Measurements from ENCODE around the gene BNC2. TPM values are rescaled to one million over a fixed set of nuclear protein-coding genes. Genes with fewer than 3 reads are reported as not detected.

Gene BNC2
- total RNA-seq, 2 experiments from 2014 or later, result not detected

DNA sequence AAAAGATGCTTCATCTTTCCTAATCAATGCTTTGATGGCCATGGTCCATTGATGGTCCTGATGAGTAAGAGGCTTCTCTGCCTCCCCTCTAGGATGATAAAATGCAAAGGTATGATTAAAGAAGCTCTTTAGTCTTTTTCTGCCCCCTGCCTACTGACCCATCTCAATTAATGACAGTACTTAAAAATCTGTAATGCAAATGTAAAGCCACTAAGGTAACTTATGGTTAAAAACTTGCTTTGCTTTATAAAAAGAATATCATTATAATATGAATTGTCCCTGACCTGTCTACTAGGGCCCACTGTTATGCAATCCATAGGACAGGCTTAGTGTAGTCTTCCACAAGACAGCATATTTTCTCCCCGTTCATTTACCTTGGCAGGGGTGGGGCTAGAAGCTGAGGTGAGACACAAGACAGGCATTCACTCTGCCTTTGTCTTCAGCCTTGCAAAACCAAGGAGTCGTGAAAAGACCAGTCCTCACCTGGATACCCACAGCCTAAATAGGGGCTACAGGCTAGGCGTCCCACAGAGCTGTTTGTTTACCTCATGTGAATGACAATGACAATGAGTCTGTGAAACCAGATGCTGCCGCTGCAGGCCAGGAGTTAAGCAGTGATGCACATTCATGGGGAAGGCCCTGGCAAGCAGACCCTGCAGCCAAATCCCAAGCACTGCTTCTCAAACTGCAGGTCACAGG lies 60.4 kb downstream of the BNC2 start:
- Mint-ChIP-seq H3K9me3 (ENCODE audit: low read depth) (no peaks in the 10 kb centered on the region), H3K4me3 (no peak overlapping the region), H3K36me3 (ENCODE audit: low read depth) (no peaks in the 10 kb centered on the region), H3K27me3 (no peaks in the 10 kb centered on the region), H3K27ac (no peak overlapping the region), H3K4me1 (no peaks in the 10 kb centered on the region)
- ChIA-PET CTCF (no interaction called here), POLR2A (no interaction called here)
- no peak for ATAC-seq
- no peak for DNase-seq
- intact Hi-C loops (cut with DNase I, micrococcal nuclease), result no loop called here

- ATAC-seq (no peak), DNase-seq (no peak)
- Mint-ChIP-seq H3K4me3 (no peak overlapping the region), H3K27ac (no peak overlapping the region), H3K27me3 (no peaks in the 10 kb centered on the region), H3K9me3 (ENCODE audit: low read depth) (peaks cover 6% of the 10 kb centered on the region), H3K4me1 (no peaks in the 10 kb centered on the region), H3K36me3 (ENCODE audit: low read depth) (no peaks in the 10 kb centered on the region)
- ChIA-PET CTCF (no interaction called here), POLR2A (no interaction called here)
- intact Hi-C loops (cut with DNase I, micrococcal nuclease), result no loop called here
Observed at GRCh38 chr9:16806674-16807073, 63.8 kb downstream of the BNC2 start.

DNA sequence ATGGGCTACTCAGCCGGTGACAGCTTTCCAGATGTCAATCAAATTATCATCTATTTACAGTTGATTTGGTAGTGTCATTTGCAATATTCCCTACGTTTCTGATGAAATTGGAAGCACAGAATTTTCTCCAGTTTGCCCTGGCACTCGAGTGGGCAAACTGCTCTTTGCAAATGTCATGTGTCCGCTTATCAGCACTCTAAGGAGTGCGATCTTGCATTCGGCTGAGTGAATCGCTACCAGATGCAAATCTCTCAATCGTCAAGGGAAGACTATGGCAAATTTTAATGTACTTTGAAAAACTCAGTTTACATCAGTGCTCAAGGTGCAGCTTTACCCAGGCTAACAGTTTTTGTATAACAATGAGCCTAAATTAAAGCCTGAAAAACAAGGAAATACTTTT lies 66.8 kb downstream of the BNC2 start:
- ATAC-seq, result no peak
- intact Hi-C loops (cut with DNase I, micrococcal nuclease), result no loop called here
- H3K4me3 Mint-ChIP-seq, result no peak overlapping the region
- peaks cover 6% of the 10 kb centered on the region for H3K9me3 Mint-ChIP-seq (ENCODE audit: low read depth)
- no peaks in the 10 kb centered on the region for H3K27me3 Mint-ChIP-seq
- POLR2A ChIA-PET, result no interaction called here
- no peaks in the 10 kb centered on the region for H3K4me1 Mint-ChIP-seq
- DNase-seq, result no peak
- H3K27ac Mint-ChIP-seq, result no peak overlapping the region
- H3K36me3 Mint-ChIP-seq (ENCODE audit: low read depth), result no peaks in the 10 kb centered on the region
- CTCF ChIA-PET, result no interaction called here

GRCh38 chr9:16801871-16802466 lies 68.5 kb downstream of the BNC2 start:
- no peaks in the 10 kb centered on the region for H3K27me3 Mint-ChIP-seq

GRCh38 chr9:16796304-16796825 lies 74.1 kb downstream of the BNC2 start:
- ATAC-seq, result no peak
- no peak for DNase-seq
- intact Hi-C loops (cut with DNase I, micrococcal nuclease), result no loop called here
- H3K36me3 Mint-ChIP-seq (ENCODE audit: low read depth), result no peaks in the 10 kb centered on the region
- POLR2A ChIA-PET, result no interaction called here
- CTCF ChIA-PET, result no interaction called here
- no peaks in the 10 kb centered on the region for H3K27me3 Mint-ChIP-seq
- no peak overlapping the region for H3K4me3 Mint-ChIP-seq
- H3K4me1 Mint-ChIP-seq, result no peaks in the 10 kb centered on the region
- no peaks in the 10 kb centered on the region for H3K9me3 Mint-ChIP-seq (ENCODE audit: low read depth)
- H3K27ac Mint-ChIP-seq, result no peak overlapping the region

More at GRCh38 chr9:16801871-16802466, 68.5 kb downstream of the BNC2 start:
- CTCF ChIA-PET, result interaction anchor here (0.6 kb wide), 1 partner anchor 83 kb away, joined by 3 read pairs; no protein-coding TSS in a partner anchor
- no peak for ATAC-seq
- Mint-ChIP-seq H3K36me3 (ENCODE audit: low read depth) (no peaks in the 10 kb centered on the region), H3K27ac (no peak overlapping the region), H3K4me1 (no peaks in the 10 kb centered on the region), H3K9me3 (ENCODE audit: low read depth) (peaks cover 6% of the 10 kb centered on the region), H3K4me3 (no peak overlapping the region)
- POLR2A ChIA-PET, result no interaction called here
- DNase-seq, result no peak
- intact Hi-C loops (cut with DNase I, micrococcal nuclease), result no loop called here

- POLR2A ChIA-PET, result no interaction called here
Observed at GRCh38 chr9:16794871-16795639, 75.4 kb downstream of the BNC2 start.

DNA sequence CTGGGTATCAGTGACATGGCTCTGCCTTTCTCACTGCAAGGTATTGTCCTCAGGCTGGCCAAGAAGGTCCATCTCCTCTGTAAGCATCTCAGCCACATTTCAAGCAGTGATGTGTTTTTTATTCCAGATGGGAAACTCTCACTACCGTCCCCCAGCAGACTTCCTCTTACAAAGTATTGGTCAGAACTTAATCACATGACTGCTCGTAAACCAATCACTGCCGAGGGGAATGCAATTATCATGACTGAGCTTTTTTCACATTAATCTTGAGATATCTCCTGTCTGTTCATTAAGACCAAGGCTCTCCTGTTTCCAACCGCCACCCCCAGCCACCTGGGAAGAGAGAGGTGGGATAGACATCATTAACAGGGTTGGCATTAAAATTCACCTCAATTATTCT lies 76.4 kb downstream of the BNC2 start:
- no peaks in the 10 kb centered on the region for H3K27me3 Mint-ChIP-seq
- POLR2A ChIA-PET, result no interaction called here
- H3K27ac Mint-ChIP-seq, result no peak overlapping the region
- no peaks in the 10 kb centered on the region for H3K4me1 Mint-ChIP-seq
- no peak for ATAC-seq
- no peaks in the 10 kb centered on the region for H3K36me3 Mint-ChIP-seq (ENCODE audit: low read depth)
- CTCF ChIA-PET, result no interaction called here
- no peak overlapping the region for H3K4me3 Mint-ChIP-seq
- no peak for DNase-seq
- H3K9me3 Mint-ChIP-seq (ENCODE audit: low read depth), result no peaks in the 10 kb centered on the region
- intact Hi-C loops (cut with DNase I, micrococcal nuclease), result no loop called here

More at GRCh38 chr9:16794871-16795639, 75.4 kb downstream of the BNC2 start:
- Mint-ChIP-seq H3K36me3 (ENCODE audit: low read depth) (no peaks in the 10 kb centered on the region), H3K9me3 (ENCODE audit: low read depth) (no peaks in the 10 kb centered on the region), H3K4me1 (no peaks in the 10 kb centered on the region), H3K4me3 (no peak overlapping the region), H3K27ac (no peak overlapping the region), H3K27me3 (no peaks in the 10 kb centered on the region)
- ATAC-seq (no peak), DNase-seq (no peak)
- intact Hi-C loops (cut with DNase I, micrococcal nuclease), result no loop called here
- CTCF ChIA-PET, result no interaction called here

DNA sequence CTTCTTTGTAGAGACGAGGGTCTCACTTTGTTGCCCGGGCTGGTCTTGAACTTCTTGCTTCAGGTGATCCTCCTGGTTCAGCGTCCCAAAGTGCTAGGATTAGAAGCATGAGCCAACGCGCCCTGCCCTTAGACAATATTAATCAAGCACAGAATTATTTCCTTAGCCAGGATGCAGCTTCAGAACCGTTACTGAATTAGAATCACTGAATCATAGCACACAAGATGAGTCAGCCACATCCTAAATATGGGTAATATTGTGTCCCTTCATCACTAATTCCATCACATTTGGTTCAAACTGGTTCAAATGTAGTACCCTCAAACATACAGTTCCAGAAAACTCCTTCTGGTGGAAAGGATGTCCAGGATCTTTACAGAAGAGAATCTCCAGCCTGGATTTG lies 82.7 kb downstream of the BNC2 start:
- CTCF ChIA-PET, result interaction anchor here (0.6 kb wide), 1 partner anchor 1121 kb away, joined by 3 read pairs; no protein-coding TSS in a partner anchor
- POLR2A ChIA-PET, result no interaction called here
- intact Hi-C loops (cut with DNase I, micrococcal nuclease), result no loop called here
- Mint-ChIP-seq H3K36me3 (ENCODE audit: low read depth) (no peaks in the 10 kb centered on the region), H3K9me3 (ENCODE audit: low read depth) (no peaks in the 10 kb centered on the region), H3K27ac (no peak overlapping the region), H3K27me3 (no peaks in the 10 kb centered on the region), H3K4me1 (no peaks in the 10 kb centered on the region), H3K4me3 (no peak overlapping the region)
- DNase-seq, result no peak
- ATAC-seq, result no peak

- Mint-ChIP-seq H3K27me3 (no peaks in the 10 kb centered on the region), H3K27ac (no peak overlapping the region), H3K4me3 (no peak overlapping the region), H3K9me3 (ENCODE audit: low read depth) (no peaks in the 10 kb centered on the region), H3K4me1 (no peaks in the 10 kb centered on the region), H3K36me3 (ENCODE audit: low read depth) (no peaks in the 10 kb centered on the region)
- CTCF ChIA-PET, result interaction anchor here (0.6 kb wide), 1 partner anchor 1472 kb away, joined by 3 read pairs; no protein-coding TSS in a partner anchor
- POLR2A ChIA-PET, result no interaction called here
- intact Hi-C loops (cut with DNase I, micrococcal nuclease), result no loop called here
- ATAC-seq (no peak), DNase-seq (no peak)
Observed at GRCh38 chr9:16784002-16784401, 86.5 kb downstream of the BNC2 start.

DNA sequence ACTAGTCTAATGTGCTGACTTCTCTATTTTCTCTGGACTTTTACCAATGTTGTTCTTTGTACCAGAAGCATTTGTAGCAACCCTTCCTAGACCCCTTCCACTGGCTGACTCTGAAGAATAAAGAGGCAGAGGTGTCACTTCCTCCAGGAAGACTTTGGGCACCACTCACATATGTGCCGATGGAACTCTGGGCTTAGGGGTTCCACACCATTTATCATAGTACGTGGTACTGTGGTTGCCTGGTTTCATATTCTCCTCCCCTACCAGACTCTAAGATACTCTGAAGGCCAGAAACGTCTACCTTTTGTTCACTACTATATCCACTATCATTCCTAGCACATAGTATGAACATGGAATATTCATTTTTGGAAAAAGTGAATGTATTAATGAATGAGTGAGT lies 88.0 kb downstream of the BNC2 start:
- no peaks in the 10 kb centered on the region for H3K36me3 Mint-ChIP-seq (ENCODE audit: low read depth)
- intact Hi-C loops (cut with DNase I, micrococcal nuclease), result no loop called here
- POLR2A ChIA-PET, result no interaction called here
- CTCF ChIA-PET, result no interaction called here
- H3K4me3 Mint-ChIP-seq, result no peak overlapping the region
- no peak overlapping the region for H3K27ac Mint-ChIP-seq
- DNase-seq (no peak), ATAC-seq (no peak)
- H3K27me3 Mint-ChIP-seq, result no peaks in the 10 kb centered on the region
- no peaks in the 10 kb centered on the region for H3K9me3 Mint-ChIP-seq (ENCODE audit: low read depth)
- H3K4me1 Mint-ChIP-seq, result no peaks in the 10 kb centered on the region

GRCh38 chr9:16775330-16775729 lies 95.1 kb downstream of the BNC2 start:
- CTCF ChIA-PET, result no interaction called here
- Mint-ChIP-seq H3K4me3 (no peak overlapping the region), H3K9me3 (ENCODE audit: low read depth) (no peaks in the 10 kb centered on the region), H3K4me1 (no peaks in the 10 kb centered on the region), H3K36me3 (ENCODE audit: low read depth) (no peaks in the 10 kb centered on the region), H3K27ac (no peak overlapping the region), H3K27me3 (no peaks in the 10 kb centered on the region)
- POLR2A ChIA-PET, result no interaction called here
- no peak for DNase-seq
- no peak for ATAC-seq
- intact Hi-C loops (cut with DNase I, micrococcal nuclease), result no loop called here

- no peak overlapping the region for H3K4me3 Mint-ChIP-seq
- no peak for ATAC-seq
- CTCF ChIA-PET, result no interaction called here
Observed at GRCh38 chr9:16773617-16774016, 96.9 kb downstream of the BNC2 start.

More at GRCh38 chr9:16773617-16774016, 96.9 kb downstream of the BNC2 start:
- no peak overlapping the region for H3K27ac Mint-ChIP-seq
- H3K36me3 Mint-ChIP-seq (ENCODE audit: low read depth), result no peaks in the 10 kb centered on the region
- H3K27me3 Mint-ChIP-seq, result no peaks in the 10 kb centered on the region
- intact Hi-C loops (cut with DNase I, micrococcal nuclease), result no loop called here
- DNase-seq, result no peak
- no peaks in the 10 kb centered on the region for H3K9me3 Mint-ChIP-seq (ENCODE audit: low read depth)
- no peaks in the 10 kb centered on the region for H3K4me1 Mint-ChIP-seq
- POLR2A ChIA-PET, result no interaction called here
